Heart right ventricle (tissue), 16 donors: Measurements from ENCODE around the gene MEG3. TPM values are rescaled to one million over a fixed set of nuclear protein-coding genes. Genes with fewer than 3 reads are reported as not detected.
"Not testable (repeated sequence)": the region's sequence is repeated elsewhere in the genome, so short reads cannot be mapped to it uniquely, and the experiment has no call there.

ENCODE experiments used
- ATAC-seq, 8 donors: fragments of 200-7000 bp; cut with Tn5 transposase; one replicate each; pipeline ENCODE4 v1.9.1; 2020; ENCODE audit warnings: mild to moderate bottlenecking in 8 of 8, moderate library complexity in 8 of 8, moderate number of reproducible peaks in 1 of 8
- DNase-seq, 2 donors: peaks; one replicate each; pipeline ENCODE4 v3.0.0-alpha.2; 2020
- H3K27ac ChIP-seq, 10 donors: fragments of 200-600 bp; sonication (generic) in 2 of 10; one replicate each; pipeline versions ENCODE4 v1.5.0 to v1.8.0; 2020 to 2022; ENCODE audit warnings: mild to moderate bottlenecking in 3 of 10
- H3K27me3 ChIP-seq, 7 donors: fragments of 200-600 bp; one replicate each; pipeline ENCODE4 v1.8.0; 2021 to 2022; ENCODE audit warnings: mild to moderate bottlenecking in 2 of 7
- H3K36me3 ChIP-seq, 9 donors: fragments of 200-600 bp; sonication (generic) in 1 of 9; one replicate each; pipeline versions ENCODE4 v1.5.0 to v1.8.0; 2020 to 2022; ENCODE audit warnings: mild to moderate bottlenecking in 2 of 9
- H3K4me1 ChIP-seq, 9 donors: fragments of 200-600 bp; sonication (generic) in 1 of 9; one replicate each; pipeline versions ENCODE4 v1.5.0 to v1.8.0; 2020 to 2022; ENCODE audit warnings: mild to moderate bottlenecking in 4 of 9
- H3K4me3 ChIP-seq, 10 donors: fragments of 200-600 bp; sonication (generic) in 2 of 10; one replicate each; pipeline versions ENCODE4 v1.5.0 to v1.8.0; 2020 to 2022; ENCODE audit warnings: mild to moderate bottlenecking in 7 of 10, moderate library complexity in 2 of 10
- H3K9me3 ChIP-seq, 11 donors: fragments of 200-600 bp in 10 of 11; sonication (generic) in 2 of 11; one replicate each; pipeline versions ENCODE4 v1.5.0 to v1.8.0; 2013 to 2022; ENCODE audit warnings: mild to moderate bottlenecking in 2 of 11, control low read depth in 1 of 11, moderate library complexity in 1 of 11
- CTCF ChIP-seq, 9 donors: fragments of 200-600 bp; sonication (generic) in 2 of 9; IDR thresholded peaks; one replicate each; pipeline versions ENCODE4 v1.5.0 to v1.8.0; 2021 to 2022; ENCODE audit warnings: antibody characterized with exemption in 9 of 9, mild to moderate bottlenecking in 5 of 9, moderate library complexity in 1 of 9
- WGBS, 2 donors: extraction: QIAGEN DNeasy Blood & Tissue Kit; methylation state at CpG; one replicate each; pipeline ENCODE4 v1.1.7; 2013; ENCODE audit warnings: inconsistent platforms in 1 of 2; 5-methylcytosine and 5-hydroxymethylcytosine counted together
- intact Hi-C, 10 donors: fragments of 100-400 bp; cut with DNase I; formaldehyde crosslinking; loops; one replicate each; pipeline versions ENCODE4 v1.11.1 to v1.14.2; 2022
- polyA plus RNA-seq, 2 donors: library from polyadenylated mRNA; stranded (reverse); fragments of 200-250 nt; gene quantifications; one replicate each; pipeline ENCODE4 v1.2.3, GENCODE V29; 2013
- total RNA-seq, 10 donors: library from RNA; stranded (reverse); fragmentation: NEBNext Ultra II Directional in 3 of 10; extraction: Animal tissue kit (Norgen Biotek cat#: 25700) in 3 of 10; gene quantifications; one replicate each; pipeline versions ENCODE4 v1.2.1 to v1.2.4, GENCODE V29; 2021 to 2023
- donor health status: Arrhythmogenic right ventricular cardiomyopathy.
- donor health status: ischemic (EF 13 %, LVEDD 7.1; RV severe dilation, severe dysfunction).
- donor health status: healthy with polysubstance abuse.
- donor health status: DM: no; HTN: yes; CAD: no.
- donor health status: DM: no; HTN: no; CAD: no.
- donor health status: ischemic (EF 25% LVEDD 6.9; RV normal size, moderate dysfunction).
- donor health status: ischemic (EF 25% LVEDD 5.7; RV mildly dilated, moderate dysfunction).
- donor health status: healthy.
- donor health status: DM: yes; HTN: yes; CAD: no.
- donor health status: Ischemic cardiomyopathy.
- donor health status: ischemic (EF 35%, LVEDD 5.7; RV mildly dilated, moderate dysfunction).
- donor health status: nonischemic (EF 11% LVEDD 7.7; RV severe dilation, severe dysfunction).
- donor health status: DM: yes; HTN: yes; CAD: no.
- donor health status: PGD.
- donor health status: ischemic (EF 29% LVEDD 5.4; RV normal size, mild dysfunction).
- donor health status: nonischemic (EF 23%, LVEDD 6.1; RV moderate dilation, normal function).

MEG3 gene
- total and polyA plus RNA-seq, 12 donors, result 7.7 to 122 (median 12.4) TPM

- intact Hi-C loops, result no loop called here
- H3K4me3 ChIP-seq, result no peak overlapping the region
- H3K27ac ChIP-seq, result no peak overlapping the region
- DNase-seq (no peak), ATAC-seq (no peak)
- no peaks in the 10 kb centered on the region for H3K36me3 ChIP-seq
- peaks cover 0 to 56% (median 34%) of the 10 kb centered on the region in 7 donors for H3K27me3 ChIP-seq
- no peaks in the 10 kb centered on the region for H3K9me3 ChIP-seq
- TF ChIP-seq CTCF (IDR thresholded peaks at IDR 0.05), result no peak
- no peaks in the 10 kb centered on the region for H3K4me1 ChIP-seq
- WGBS, 2 donors, result 94 to 96% methylated on average over 13 of the region's 13 CpGs
Measured at GRCh38 chr14:100791995-100792394, 33.9 kb upstream of the MEG3 start.

- 87 to 92% methylated on average over 4 of the region's 4 CpGs for whole genome bisulfite sequencing, 2 donors
- Histone ChIP-seq H3K4me1 (no peaks in the 10 kb centered on the region), H3K36me3 (no peaks in the 10 kb centered on the region), H3K27me3 (peaks cover 0 to 45% (median 14%) of the 10 kb centered on the region in 7 donors), H3K27ac (no peak overlapping the region), H3K9me3 (no peaks in the 10 kb centered on the region), H3K4me3 (no peak overlapping the region)
- no peak for TF ChIP-seq CTCF (IDR thresholded peaks at IDR 0.05)
- intact Hi-C loops, result no loop called here
- ATAC-seq, result no peak
- no peak for DNase-seq
Measured at GRCh38 chr14:100796946-100797345, 29.0 kb upstream of the MEG3 start.

- Histone ChIP-seq H3K4me1 (no peaks in the 10 kb centered on the region), H3K27me3 (peaks cover 0 to 35% (median 11%) of the 10 kb centered on the region in 7 donors), H3K9me3 (no peaks in the 10 kb centered on the region), H3K27ac (no peak overlapping the region), H3K4me3 (no peak overlapping the region), H3K36me3 (no peaks in the 10 kb centered on the region)
- WGBS, 2 donors, result 72 to 80% methylated on average over 4 of the region's 4 CpGs
- no peak for DNase-seq
- no peak for TF ChIP-seq CTCF (IDR thresholded peaks at IDR 0.05)
- ATAC-seq, result no peak
- intact Hi-C loops, result no loop called here
Measured at GRCh38 chr14:100800041-100800440, 25.9 kb upstream of the MEG3 start.

GRCh38 chr14:100801433-100801832 is 24.5 kb upstream of the MEG3 start:
- H3K9me3 ChIP-seq, H3K4me1 ChIP-seq, H3K36me3 ChIP-seq, ATAC-seq, DNase-seq, intact Hi-C loops, H3K27ac ChIP-seq, H3K4me3 ChIP-seq: not testable (repeated sequence)
- 95% methylated on average over 9 of the region's 9 CpGs for WGBS, 2 donors
- H3K27me3 ChIP-seq, result peaks cover 0 to 43% (median 22%) of the 10 kb centered on the region in 7 donors

GRCh38 chr14:100802179-100802578 is 23.7 kb upstream of the MEG3 start:
- intact Hi-C loops, result loop anchor here in 1 of 10 donors (2.0 kb wide), 1 partner anchor 45 kb away; no protein-coding TSS in a partner anchor
- peaks cover 0 to 51% (median 27%) of the 10 kb centered on the region in 7 donors for H3K27me3 ChIP-seq
- H3K4me3 ChIP-seq, result no peak overlapping the region
- no peak overlapping the region for H3K27ac ChIP-seq
- DNase-seq, result no peak
- H3K36me3 ChIP-seq, result no peaks in the 10 kb centered on the region
- WGBS, 2 donors, result 71 to 81% methylated on average over 7 of the region's 7 CpGs
- no peaks in the 10 kb centered on the region for H3K4me1 ChIP-seq
- no peak for TF ChIP-seq CTCF (IDR thresholded peaks at IDR 0.05)
- ATAC-seq, result no peak
- no peaks in the 10 kb centered on the region for H3K9me3 ChIP-seq
